K562 (cell line): ENCODE results near the gene GARIN5B.

ENCODE experiments used
- ATF7 ChIP-seq: fragments of 450-650 bp; IDR thresholded peaks from 2 replicates; pipeline ENCODE4 v1.7.1; 2014; ENCODE audit warnings: mild to moderate bottlenecking, moderate library complexity
- CBFB ChIP-seq: sonication (generic); formaldehyde crosslinking; IDR thresholded peaks from 2 replicates; pipeline ENCODE4 v1.4.0; 2020; ENCODE audit warnings: mild to moderate bottlenecking, missing genetic modification reagents
- FOS ChIP-seq: IDR thresholded peaks from 3 replicates; pipeline ENCODE4 v1.6.1; 2011; ENCODE audit not compliant: insufficient read length; ENCODE audit errors: extremely low read depth
- MAZ ChIP-seq, 2 experiments: fragments of 450-650 bp in 1 of 2; sonication (generic) in 1 of 2; formaldehyde crosslinking; IDR thresholded peaks in 1 of 2; conservative IDR thresholded peaks in 1 of 2; 2 replicates each; pipeline versions ENCODE4 v1.4.0 to v1.5.0; 2020; ENCODE audit warnings: mild to moderate bottlenecking in 1 of 2, missing genetic modification reagents in 1 of 2
- MBD2 ChIP-seq: sonication (generic); IDR thresholded peaks from 2 replicates; pipeline ENCODE4 v1.6.1; 2016; ENCODE audit warnings: low read depth, borderline replicate concordance
- NUFIP1 ChIP-seq: fragments of 450-650 bp; IDR thresholded peaks from 2 replicates; pipeline ENCODE4 v1.6.1; 2018; ENCODE audit not compliant: partially characterized antibody
- RUNX1 ChIP-seq: sonication (generic); IDR thresholded peaks from 2 replicates; pipeline ENCODE4 v1.6.1; 2016; ENCODE audit warnings: antibody characterized with exemption, low read depth
- ZNF263 ChIP-seq: sonication (generic); formaldehyde crosslinking; IDR thresholded peaks from 2 replicates; pipeline ENCODE4 v1.8.0; 2022; ENCODE audit warnings: mild to moderate bottlenecking, missing genetic modification reagents, borderline replicate concordance
- ZNF354B ChIP-seq: fragments of 250-450 bp; sonication (Bioruptor Pico); IDR thresholded peaks from 2 replicates; pipeline ENCODE4 v1.4.0; 2020
- TF ChIP-seq, protein P1 (sequence below), 2 experiments: fragments of 450-650 bp; IDR thresholded peaks; 2 replicates each; pipeline ENCODE4 v1.6.1; 2016

DNA sequence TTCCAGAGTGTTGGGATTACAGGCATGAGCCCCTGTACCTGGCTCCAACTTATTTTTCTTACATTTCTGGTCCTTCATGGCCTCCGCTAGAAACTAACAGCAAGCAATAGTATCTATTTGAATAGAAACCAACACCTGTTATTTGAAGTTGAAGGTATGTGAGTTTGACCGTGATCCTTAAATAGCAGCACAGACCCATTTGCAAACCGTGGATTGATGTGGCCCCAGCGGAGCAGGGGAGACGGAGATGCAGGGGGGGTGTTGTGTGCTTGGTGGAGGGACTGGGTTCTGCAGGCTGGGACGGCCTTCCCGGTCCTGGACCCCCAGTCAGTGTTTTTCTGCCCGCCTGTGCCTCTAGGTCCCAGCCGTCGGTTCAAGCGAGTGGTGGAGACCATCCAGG lies 54.8 kb downstream of the GARIN5B start:
- TF ChIP-seq ATF7 (no peak), CBFB (no peak), FOS (no peak), MBD2 (no peak), NUFIP1 (no peak), MAZ (CRISPR knock-in tag; conservative IDR thresholded peaks at IDR 0.05 in 1 of 2, IDR thresholded peaks at IDR 0.05 in 1 of 2) (no peak), ZNF263 (CRISPR knock-in tag) (no peak), RUNX1 (no peak), ZNF354B (CRISPR knock-in tag) (no peak)
- TF ChIP-seq, protein P1, sequence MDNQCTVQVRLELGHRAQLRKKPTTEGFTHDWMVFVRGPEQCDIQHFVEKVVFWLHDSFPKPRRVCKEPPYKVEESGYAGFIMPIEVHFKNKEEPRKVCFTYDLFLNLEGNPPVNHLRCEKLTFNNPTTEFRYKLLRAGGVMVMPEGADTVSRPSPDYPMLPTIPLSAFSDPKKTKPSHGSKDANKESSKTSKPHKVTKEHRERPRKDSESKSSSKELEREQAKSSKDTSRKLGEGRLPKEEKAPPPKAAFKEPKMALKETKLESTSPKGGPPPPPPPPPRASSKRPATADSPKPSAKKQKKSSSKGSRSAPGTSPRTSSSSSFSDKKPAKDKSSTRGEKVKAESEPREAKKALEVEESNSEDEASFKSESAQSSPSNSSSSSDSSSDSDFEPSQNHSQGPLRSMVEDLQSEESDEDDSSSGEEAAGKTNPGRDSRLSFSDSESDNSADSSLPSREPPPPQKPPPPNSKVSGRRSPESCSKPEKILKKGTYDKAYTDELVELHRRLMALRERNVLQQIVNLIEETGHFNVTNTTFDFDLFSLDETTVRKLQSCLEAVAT (IDR thresholded peaks at IDR 0.05) = no peak
